IPS DF 4.7 (cell line): ENCODE results near the gene DNAJC8.

Experiments used
- DNase-seq: peaks from one replicate; pipeline ENCODE4 v3.0.0-alpha.2; 2013; ENCODE audit warnings: low spot score; ENCODE audit errors: extremely low read depth

Gene DNAJC8

GRCh38 chr1:28249866-28250295, 17.1 kb upstream of the DNAJC8 start:
- DNase-seq: no peak

GRCh38 chr1:28249013-28249865, 16.4 kb upstream of the DNAJC8 start:
- no peak for DNase-seq

- DNase-seq: no peak
Measured at GRCh38 chr1:28248273-28249012, 15.6 kb upstream of the DNAJC8 start.

GRCh38 chr1:28247612-28248272, 14.9 kb upstream of the DNAJC8 start:
- DNase-seq: no peak

- DNase-seq: no peak
Measured at GRCh38 chr1:28246427-28246832, 13.6 kb upstream of the DNAJC8 start.

GRCh38 chr1:28244549-28245251, 11.9 kb upstream of the DNAJC8 start:
- DNase-seq: no peak

- no peak for DNase-seq
Measured at GRCh38 chr1:28243685-28244311, 11.0 kb upstream of the DNAJC8 start.

GRCh38 chr1:28241638-28242241, 8.9 kb upstream of the DNAJC8 start:
- DNase-seq: no peak

GRCh38 chr1:28240024-28240423, 7.2 kb upstream of the DNAJC8 start:
- no peak for DNase-seq

- DNase-seq: no peak
Measured at GRCh38 chr1:28239004-28239403, 6.2 kb upstream of the DNAJC8 start.

- DNase-seq: no peak
Measured at GRCh38 chr1:28236656-28237322, 4.0 kb upstream of the DNAJC8 start.

- DNase-seq: peak; percentile 91
Measured at GRCh38 chr1:28235755-28236655, 3.2 kb upstream of the DNAJC8 start, which contains the start of gene ATP5IF1. ATP5IF1 (plus strand) TSS chr1:28236124; CDS start chr1:28236184, 60 bp downstream.

GRCh38 chr1:28233264-28233606, 406 bp upstream of the DNAJC8 start:
- no peak for DNase-seq

GRCh38 chr1:28229996-28230395, 2.8 kb downstream of the DNAJC8 start:
- DNase-seq: no peak

GRCh38 chr1:28229089-28229488, 3.7 kb downstream of the DNAJC8 start:
- no peak for DNase-seq

- DNase-seq: no peak
Measured at GRCh38 chr1:28213315-28213714, 19.5 kb downstream of the DNAJC8 start.

- no peak for DNase-seq
Measured at GRCh38 chr1:28209700-28210099, 23.1 kb downstream of the DNAJC8 start.

GRCh38 chr1:28208818-28209441, 23.9 kb downstream of the DNAJC8 start:
- DNase-seq: no peak
